Measurements from ENCODE around the gene SASH1.

The SASH1 gene

DNA sequence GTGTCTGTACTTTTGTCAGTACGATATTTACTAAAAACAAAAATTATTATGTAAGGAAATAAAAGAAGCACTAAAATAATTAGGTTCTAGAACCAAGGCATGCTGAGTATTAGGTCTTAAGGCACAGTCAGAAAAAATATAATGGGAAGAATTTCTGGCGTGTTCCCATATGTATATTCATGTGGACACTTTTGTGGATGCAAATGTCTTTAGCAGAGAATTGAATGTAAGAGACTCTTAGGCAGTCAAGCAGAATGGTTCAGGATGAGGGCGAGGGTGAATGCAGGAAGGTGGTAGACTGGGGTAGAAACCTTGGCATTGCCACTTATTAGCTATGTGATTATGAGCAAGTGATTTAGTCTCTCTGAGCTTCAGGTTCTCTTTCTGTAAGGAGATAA lies 71.5 kb downstream of the SASH1 start:
- no peak overlapping the region for H3K4me2 ChIP-seq (ENCODE audit: low read length)

GRCh38 chr6:148414836-148415235 lies 72.2 kb downstream of the SASH1 start:
- no peak overlapping the region for H3K4me3 ChIP-seq (ENCODE audit: low read length)
- peak overlapping the region; percentile 53 for H3K4me2 ChIP-seq (ENCODE audit: low read length)
- no peaks in the 10 kb centered on the region for H3K9me3 ChIP-seq (replicated peaks; ENCODE audit: low read length)
- H3K4me1 ChIP-seq (ENCODE audit: control insufficient read depth, insufficient read depth, low read length): peaks cover 25% of the 10 kb centered on the region
- H3K27me3 ChIP-seq (ENCODE audit: control insufficient read depth, insufficient read depth, low read length): no peaks in the 10 kb centered on the region
- no peak overlapping the region for H3K9ac ChIP-seq (ENCODE audit: low read depth, low read length)
- H3K36me3 ChIP-seq (ENCODE audit: insufficient read depth, low read length): no peaks in the 10 kb centered on the region

More for the DNA sequence above, 71.5 kb downstream of the SASH1 start:
- H3K36me3 ChIP-seq (ENCODE audit: insufficient read depth, low read length): no peaks in the 10 kb centered on the region
- H3K4me3 ChIP-seq (ENCODE audit: low read length): no peak overlapping the region
- no peaks in the 10 kb centered on the region for H3K27me3 ChIP-seq (ENCODE audit: control insufficient read depth, insufficient read depth, low read length)
- H3K4me1 ChIP-seq (ENCODE audit: control insufficient read depth, insufficient read depth, low read length): peaks cover 25% of the 10 kb centered on the region
- no peaks in the 10 kb centered on the region for H3K9me3 ChIP-seq (replicated peaks; ENCODE audit: low read length)
- H3K9ac ChIP-seq (ENCODE audit: low read depth, low read length): no peak overlapping the region

GRCh38 chr6:148415511-148416260 lies 73.0 kb downstream of the SASH1 start:
- Histone ChIP-seq H3K9me3 (replicated peaks; ENCODE audit: low read length) (no peaks in the 10 kb centered on the region), H3K36me3 (ENCODE audit: insufficient read depth, low read length) (no peaks in the 10 kb centered on the region)

DNA sequence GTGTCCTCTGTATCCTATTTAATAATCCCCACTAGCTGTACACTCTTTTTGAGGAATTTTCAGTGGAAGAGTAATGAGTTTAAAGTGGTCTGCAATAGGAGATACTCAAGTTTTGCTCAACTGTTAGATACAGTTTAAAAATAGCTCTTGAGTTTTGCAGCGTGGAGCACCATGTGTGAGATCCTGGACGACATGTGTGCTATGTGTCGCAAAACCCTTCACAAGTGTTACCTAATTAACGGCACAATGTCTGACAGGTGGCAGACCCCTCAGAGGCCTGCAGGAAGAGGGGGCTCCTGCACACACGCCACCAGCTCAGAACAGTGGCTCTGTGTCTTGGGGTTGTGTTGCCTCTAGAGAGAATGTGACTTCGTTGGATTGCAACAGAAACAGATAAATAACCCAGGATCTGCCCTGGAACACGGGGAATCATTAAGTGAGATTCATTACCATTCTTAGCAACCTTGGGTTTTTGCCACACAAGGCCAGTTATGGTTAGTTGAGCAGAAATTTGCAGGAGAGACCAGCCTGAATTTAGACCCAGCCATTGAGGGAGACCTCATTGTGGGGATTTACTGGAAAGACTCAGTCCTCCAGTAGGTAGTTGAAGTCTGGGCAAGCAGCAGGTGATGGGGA lies 73.8 kb downstream of the SASH1 start:
- Histone ChIP-seq H3K9ac (ENCODE audit: low read depth, low read length) (no peak overlapping the region), H3K9me3 (replicated peaks; ENCODE audit: low read length) (no peaks in the 10 kb centered on the region), H3K4me1 (ENCODE audit: control insufficient read depth, insufficient read depth, low read length) (peaks cover 25% of the 10 kb centered on the region), H3K4me2 (ENCODE audit: low read length) (no peak overlapping the region), H3K36me3 (ENCODE audit: insufficient read depth, low read length) (no peaks in the 10 kb centered on the region), H3K27me3 (ENCODE audit: control insufficient read depth, insufficient read depth, low read length) (no peaks in the 10 kb centered on the region), H3K4me3 (ENCODE audit: low read length) (no peak overlapping the region)

More at GRCh38 chr6:148415511-148416260, 73.0 kb downstream of the SASH1 start:
- no peak overlapping the region for H3K9ac ChIP-seq (ENCODE audit: low read depth, low read length)
- H3K4me3 ChIP-seq (ENCODE audit: low read length): no peak overlapping the region
- no peaks in the 10 kb centered on the region for H3K27me3 ChIP-seq (ENCODE audit: control insufficient read depth, insufficient read depth, low read length)
- H3K4me2 ChIP-seq (ENCODE audit: low read length): no peak overlapping the region
- H3K4me1 ChIP-seq (ENCODE audit: control insufficient read depth, insufficient read depth, low read length): peaks cover 25% of the 10 kb centered on the region

DNA sequence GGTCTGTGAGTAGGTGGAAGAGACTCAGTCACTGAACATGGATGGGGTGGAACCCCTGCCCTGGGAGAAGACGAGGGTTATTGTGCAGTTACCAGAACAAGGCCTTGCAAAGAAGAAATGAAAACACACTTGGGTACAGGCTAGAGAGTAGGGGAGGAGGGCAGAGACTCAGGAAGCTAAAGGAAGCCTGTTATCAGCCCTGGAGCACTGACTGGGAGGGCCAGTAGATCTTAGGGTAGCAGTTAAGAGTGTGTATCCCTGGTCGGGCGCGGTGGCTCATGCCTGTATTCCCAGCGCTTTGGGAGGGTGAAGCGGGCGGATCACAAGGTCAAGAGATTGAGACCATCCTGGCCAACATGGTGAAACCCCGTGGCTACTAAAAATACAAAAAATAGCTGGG lies 74.4 kb downstream of the SASH1 start:
- peaks cover 25% of the 10 kb centered on the region for H3K4me1 ChIP-seq (ENCODE audit: control insufficient read depth, insufficient read depth, low read length)
- H3K4me3 ChIP-seq (ENCODE audit: low read length): no peak overlapping the region
- no peak overlapping the region for H3K4me2 ChIP-seq (ENCODE audit: low read length)
- no peaks in the 10 kb centered on the region for H3K9me3 ChIP-seq (replicated peaks; ENCODE audit: low read length)
- H3K27me3 ChIP-seq (ENCODE audit: control insufficient read depth, insufficient read depth, low read length): no peaks in the 10 kb centered on the region
- H3K9ac ChIP-seq (ENCODE audit: low read depth, low read length): no peak overlapping the region
- no peaks in the 10 kb centered on the region for H3K36me3 ChIP-seq (ENCODE audit: insufficient read depth, low read length)

GRCh38 chr6:148419430-148419829 lies 76.8 kb downstream of the SASH1 start:
- no peak overlapping the region for H3K4me3 ChIP-seq (ENCODE audit: low read length)
- peaks cover 22% of the 10 kb centered on the region for H3K4me1 ChIP-seq (ENCODE audit: control insufficient read depth, insufficient read depth, low read length)
- H3K27me3 ChIP-seq (ENCODE audit: control insufficient read depth, insufficient read depth, low read length): no peaks in the 10 kb centered on the region
- no peaks in the 10 kb centered on the region for H3K9me3 ChIP-seq (replicated peaks; ENCODE audit: low read length)
- no peak overlapping the region for H3K9ac ChIP-seq (ENCODE audit: low read depth, low read length)
- no peaks in the 10 kb centered on the region for H3K36me3 ChIP-seq (ENCODE audit: insufficient read depth, low read length)
- no peak overlapping the region for H3K4me2 ChIP-seq (ENCODE audit: low read length)

DNA sequence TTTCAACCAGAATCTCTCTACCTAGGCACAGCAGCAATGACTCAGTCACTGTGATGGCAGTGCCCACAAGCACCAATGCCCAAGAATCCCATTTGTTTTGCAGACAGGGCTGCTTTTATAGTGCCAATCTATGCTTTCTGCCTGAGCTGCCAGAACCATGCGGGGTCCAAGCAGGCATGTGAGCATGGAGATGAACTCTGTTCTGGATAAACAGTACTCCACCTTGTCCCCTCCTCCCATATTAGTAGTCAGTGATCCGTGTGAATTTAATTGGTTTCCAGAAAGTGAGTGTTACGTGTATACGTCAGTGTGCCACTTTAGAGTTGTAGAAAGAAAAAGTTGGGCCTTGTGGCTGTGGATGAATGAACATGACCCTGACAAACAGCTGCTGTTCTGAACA lies 79.4 kb downstream of the SASH1 start:
- Histone ChIP-seq H3K9me3 (replicated peaks; ENCODE audit: low read length) (no peaks in the 10 kb centered on the region), H3K4me2 (ENCODE audit: low read length) (no peak overlapping the region), H3K4me1 (ENCODE audit: control insufficient read depth, insufficient read depth, low read length) (no peaks in the 10 kb centered on the region), H3K27me3 (ENCODE audit: control insufficient read depth, insufficient read depth, low read length) (no peaks in the 10 kb centered on the region), H3K36me3 (ENCODE audit: insufficient read depth, low read length) (no peaks in the 10 kb centered on the region), H3K4me3 (ENCODE audit: low read length) (no peak overlapping the region), H3K9ac (ENCODE audit: low read depth, low read length) (no peak overlapping the region)

GRCh38 chr6:148423133-148423532 lies 80.5 kb downstream of the SASH1 start:
- H3K27me3 ChIP-seq (ENCODE audit: control insufficient read depth, insufficient read depth, low read length): no peaks in the 10 kb centered on the region
- no peak overlapping the region for H3K4me3 ChIP-seq (ENCODE audit: low read length)
- no peak overlapping the region for H3K4me2 ChIP-seq (ENCODE audit: low read length)
- H3K9ac ChIP-seq (ENCODE audit: low read depth, low read length): no peak overlapping the region
- no peaks in the 10 kb centered on the region for H3K36me3 ChIP-seq (ENCODE audit: insufficient read depth, low read length)
- no peaks in the 10 kb centered on the region for H3K9me3 ChIP-seq (replicated peaks; ENCODE audit: low read length)
- H3K4me1 ChIP-seq (ENCODE audit: control insufficient read depth, insufficient read depth, low read length): no peaks in the 10 kb centered on the region

GRCh38 chr6:148423601-148424270 lies 81.1 kb downstream of the SASH1 start:
- H3K4me1 ChIP-seq (ENCODE audit: control insufficient read depth, insufficient read depth, low read length): no peaks in the 10 kb centered on the region
- H3K9me3 ChIP-seq (replicated peaks; ENCODE audit: low read length): no peaks in the 10 kb centered on the region
- H3K36me3 ChIP-seq (ENCODE audit: insufficient read depth, low read length): no peaks in the 10 kb centered on the region
- no peak overlapping the region for H3K9ac ChIP-seq (ENCODE audit: low read depth, low read length)
- H3K4me3 ChIP-seq (ENCODE audit: low read length): no peak overlapping the region
- H3K4me2 ChIP-seq (ENCODE audit: low read length): no peak overlapping the region
- no peaks in the 10 kb centered on the region for H3K27me3 ChIP-seq (ENCODE audit: control insufficient read depth, insufficient read depth, low read length)

GRCh38 chr6:148425443-148425842 lies 82.8 kb downstream of the SASH1 start:
- H3K27me3 ChIP-seq (ENCODE audit: control insufficient read depth, insufficient read depth, low read length): no peaks in the 10 kb centered on the region
- H3K4me2 ChIP-seq (ENCODE audit: low read length): no peak overlapping the region
- no peaks in the 10 kb centered on the region for H3K36me3 ChIP-seq (ENCODE audit: insufficient read depth, low read length)
- H3K4me3 ChIP-seq (ENCODE audit: low read length): no peak overlapping the region
- H3K9me3 ChIP-seq (replicated peaks; ENCODE audit: low read length): no peaks in the 10 kb centered on the region
- H3K9ac ChIP-seq (ENCODE audit: low read depth, low read length): no peak overlapping the region
- H3K4me1 ChIP-seq (ENCODE audit: control insufficient read depth, insufficient read depth, low read length): no peaks in the 10 kb centered on the region

DNA sequence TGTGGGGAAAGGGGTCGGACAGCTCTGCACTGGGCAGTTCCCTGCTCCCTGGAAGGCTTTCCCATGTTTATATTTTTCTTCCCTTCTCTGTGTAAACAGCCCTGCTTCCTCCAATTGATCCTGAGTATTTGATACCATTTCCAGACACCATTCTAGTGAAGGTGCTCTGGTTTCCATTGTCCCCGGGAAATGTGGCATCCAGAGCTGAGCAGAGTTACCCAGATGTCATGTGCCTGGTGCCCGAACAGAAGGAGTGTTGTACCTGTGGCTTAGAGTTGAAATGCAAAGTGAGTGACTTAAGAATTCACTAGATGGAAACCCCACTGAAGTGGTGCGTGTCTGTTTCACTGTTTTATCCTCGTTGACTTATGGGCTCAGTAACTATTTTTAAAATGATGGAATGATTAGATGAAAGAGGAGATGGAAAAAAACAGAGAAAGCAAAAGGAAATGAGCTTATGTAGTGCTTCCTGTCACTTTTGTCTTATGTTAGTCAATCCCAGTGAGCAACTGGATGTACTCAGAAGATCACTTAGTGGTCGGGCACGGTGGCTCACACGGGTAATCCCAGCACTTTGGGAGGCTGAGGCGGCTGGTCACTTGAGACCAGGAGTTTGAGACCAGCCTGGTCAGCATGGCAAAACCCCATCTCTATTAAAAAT lies 83.8 kb downstream of the SASH1 start:
- Histone ChIP-seq H3K4me3 (ENCODE audit: low read length) (no peak overlapping the region), H3K4me1 (ENCODE audit: control insufficient read depth, insufficient read depth, low read length) (no peaks in the 10 kb centered on the region), H3K27me3 (ENCODE audit: control insufficient read depth, insufficient read depth, low read length) (no peaks in the 10 kb centered on the region), H3K36me3 (ENCODE audit: insufficient read depth, low read length) (no peaks in the 10 kb centered on the region), H3K4me2 (ENCODE audit: low read length) (no peak overlapping the region), H3K9ac (ENCODE audit: low read depth, low read length) (no peak overlapping the region), H3K9me3 (replicated peaks; ENCODE audit: low read length) (no peaks in the 10 kb centered on the region)
